ENCODE results near the gene SERINC2. TPM values are rescaled to one million over a fixed set of nuclear protein-coding genes. Genes with fewer than 3 reads are reported as not detected.
A peak's percentile ranks its signal among the peaks of the same experiment; 100 is the strongest.

SERINC2 gene
- total RNA-seq, 2 experiments from 2014 or later, result 0.14 TPM; not detected in 1

GRCh38 chr1:31401241-31401640, 11.8 kb upstream of the SERINC2 start:
- H3K36me3 Mint-ChIP-seq (ENCODE audit: low read depth), result no peaks in the 10 kb centered on the region
- H3K27ac Mint-ChIP-seq, result no peak overlapping the region
- ChIA-PET POLR2A (no interaction called here), CTCF (no interaction called here)
- ATAC-seq, result no peak
- H3K27me3 Mint-ChIP-seq, result no peaks in the 10 kb centered on the region
- intact Hi-C loops (cut with DNase I, micrococcal nuclease), result no loop called here
- no peaks in the 10 kb centered on the region for H3K9me3 Mint-ChIP-seq (ENCODE audit: low read depth)
- H3K4me1 Mint-ChIP-seq, result peaks cover 3% of the 10 kb centered on the region
- no peak overlapping the region for H3K4me3 Mint-ChIP-seq
- DNase-seq, result no peak

- no peaks in the 10 kb centered on the region for H3K4me1 Mint-ChIP-seq
- no peak overlapping the region for H3K27ac Mint-ChIP-seq
- CTCF ChIA-PET, result interaction anchor here (0.7 to 1.0 kb wide), 2 partner anchors 14 to 17 kb away, joined by 3 to 4 read pairs; no protein-coding TSS in a partner anchor
- no peaks in the 10 kb centered on the region for H3K9me3 Mint-ChIP-seq (ENCODE audit: low read depth)
- intact Hi-C loops (cut with DNase I, micrococcal nuclease), result no loop called here
- H3K27me3 Mint-ChIP-seq, result peaks cover 9% of the 10 kb centered on the region
- ATAC-seq, result no peak
- POLR2A ChIA-PET, result interaction anchor here (0.6 kb wide), 2 partner anchors 15 to 34 kb away, joined by 3 read pairs; no protein-coding TSS in a partner anchor
- H3K4me3 Mint-ChIP-seq, result no peak overlapping the region
- H3K36me3 Mint-ChIP-seq (ENCODE audit: low read depth), result no peaks in the 10 kb centered on the region
- DNase-seq, result no peak
These were observed 7.3 kb upstream of the SERINC2 start for GRCh38 chr1:31405578-31406245.

GRCh38 chr1:31407029-31407626, 5.9 kb upstream of the SERINC2 start:
- Mint-ChIP-seq H3K36me3 (ENCODE audit: low read depth) (no peaks in the 10 kb centered on the region), H3K4me3 (no peak overlapping the region), H3K27ac (no peak overlapping the region), H3K9me3 (ENCODE audit: low read depth) (no peaks in the 10 kb centered on the region), H3K4me1 (no peaks in the 10 kb centered on the region), H3K27me3 (peaks cover 19% of the 10 kb centered on the region)
- ATAC-seq (no peak), DNase-seq (no peak)
- POLR2A ChIA-PET, result no interaction called here
- intact Hi-C loops (cut with DNase I, micrococcal nuclease), result no loop called here
- CTCF ChIA-PET, result no interaction called here

- Mint-ChIP-seq H3K27ac (no peak overlapping the region), H3K27me3 (peaks cover 28% of the 10 kb centered on the region), H3K36me3 (ENCODE audit: low read depth) (no peaks in the 10 kb centered on the region), H3K4me1 (peaks cover 7% of the 10 kb centered on the region), H3K9me3 (ENCODE audit: low read depth) (no peaks in the 10 kb centered on the region), H3K4me3 (no peak overlapping the region)
- DNase-seq (no peak), ATAC-seq (no peak)
- ChIA-PET CTCF (interaction anchor here (0.7 kb wide), 1 partner anchor 276 kb away, joined by 3 read pairs; no protein-coding TSS in a partner anchor), POLR2A (interaction anchor here (0.6 kb wide), 1 partner anchor 110 kb away, joined by 3 read pairs; no protein-coding TSS in a partner anchor)
- intact Hi-C loops (cut with DNase I, micrococcal nuclease), result no loop called here
These were observed 4.2 kb upstream of the SERINC2 start for GRCh38 chr1:31408788-31409318.

GRCh38 chr1:31409946-31410858, 2.8 kb upstream of the SERINC2 start:
- peaks cover 36% of the 10 kb centered on the region for H3K27me3 Mint-ChIP-seq
- intact Hi-C loops (cut with DNase I, micrococcal nuclease), result loop anchor here in 1 of 2 experiments (10.0 kb wide), 1 partner anchor 695 kb away; no protein-coding TSS in a partner anchor

GRCh38 chr1:31410871-31411270, 2.1 kb upstream of the SERINC2 start:
- intact Hi-C loops (cut with DNase I, micrococcal nuclease), result loop anchor here in 1 of 2 experiments (10.0 kb wide), 1 partner anchor 696 kb away; no protein-coding TSS in a partner anchor
- CTCF ChIA-PET, result interaction anchor here (1.9 to 3.5 kb wide), 2 partner anchors 16 to 138 kb away, joined by 10 to 22 read pairs; no protein-coding TSS in a partner anchor
- ATAC-seq, result no peak
- Mint-ChIP-seq H3K4me1 (peaks cover 8% of the 10 kb centered on the region), H3K4me3 (no peak overlapping the region), H3K27me3 (peaks cover 43% of the 10 kb centered on the region), H3K9me3 (ENCODE audit: low read depth) (no peaks in the 10 kb centered on the region), H3K27ac (no peak overlapping the region), H3K36me3 (ENCODE audit: low read depth) (no peaks in the 10 kb centered on the region)
- DNase-seq, result no peak
- POLR2A ChIA-PET, result no interaction called here

More at GRCh38 chr1:31409946-31410858, 2.8 kb upstream of the SERINC2 start:
- Mint-ChIP-seq H3K27ac (no peak overlapping the region), H3K36me3 (ENCODE audit: low read depth) (no peaks in the 10 kb centered on the region), H3K4me3 (no peak overlapping the region), H3K4me1 (peaks cover 8% of the 10 kb centered on the region), H3K9me3 (ENCODE audit: low read depth) (no peaks in the 10 kb centered on the region)
- POLR2A ChIA-PET, result no interaction called here
- no peak for DNase-seq
- ATAC-seq, result no peak
- CTCF ChIA-PET, result no interaction called here

- intact Hi-C loops (cut with DNase I, micrococcal nuclease), result loop anchor here in 1 of 2 experiments (2.0 to 10.0 kb wide), 2 partner anchors 257 to 697 kb away; no protein-coding TSS in a partner anchor
- H3K9me3 Mint-ChIP-seq (ENCODE audit: low read depth), result no peaks in the 10 kb centered on the region
- H3K36me3 Mint-ChIP-seq (ENCODE audit: low read depth), result no peaks in the 10 kb centered on the region
- H3K4me3 Mint-ChIP-seq, result peak overlapping the region; percentile 37
- CTCF ChIA-PET, result interaction anchor here (0.6 to 3.5 kb wide), 4 partner anchors 18 to 231 kb away, joined by 3 to 22 read pairs (median 6); no protein-coding TSS in a partner anchor
- DNase-seq (no peak), ATAC-seq (no peak)
- POLR2A ChIA-PET, result no interaction called here
- H3K27ac Mint-ChIP-seq, result no peak overlapping the region
- peaks cover 51% of the 10 kb centered on the region for H3K27me3 Mint-ChIP-seq
- H3K4me1 Mint-ChIP-seq, result peaks cover 8% of the 10 kb centered on the region
These were observed 808 bp upstream of the SERINC2 start for GRCh38 chr1:31412205-31412604.

GRCh38 chr1:31413405-31414001, 490 bp downstream of the SERINC2 start:
- Mint-ChIP-seq H3K4me3 (peak overlapping the region; percentile 73), H3K27me3 (peaks cover 55% of the 10 kb centered on the region), H3K27ac (no peak overlapping the region), H3K36me3 (ENCODE audit: low read depth) (no peaks in the 10 kb centered on the region), H3K4me1 (peaks cover 8% of the 10 kb centered on the region), H3K9me3 (ENCODE audit: low read depth) (no peaks in the 10 kb centered on the region)
- peak; percentile 53 for ATAC-seq
- intact Hi-C loops (cut with DNase I, micrococcal nuclease), result loop anchor here in 1 of 2 experiments (2.0 to 10.0 kb wide), 2 partner anchors 259 to 699 kb away; no protein-coding TSS in a partner anchor
- POLR2A ChIA-PET, result no interaction called here
- CTCF ChIA-PET, result interaction anchor here (0.6 to 3.5 kb wide), 2 partner anchors 19 to 602 kb away, joined by 3 to 22 read pairs; no protein-coding TSS in a partner anchor
- peak; percentile 40 for DNase-seq

GRCh38 chr1:31414980-31415370, 2.0 kb downstream of the SERINC2 start:
- intact Hi-C loops (cut with DNase I, micrococcal nuclease), result loop anchor here in 1 of 2 experiments (10.0 kb wide), 1 partner anchor 700 kb away; no protein-coding TSS in a partner anchor
- ATAC-seq (no peak), DNase-seq (no peak)
- Mint-ChIP-seq H3K27ac (no peak overlapping the region), H3K36me3 (ENCODE audit: low read depth) (no peaks in the 10 kb centered on the region), H3K4me1 (peaks cover 8% of the 10 kb centered on the region), H3K4me3 (no peak overlapping the region), H3K27me3 (peaks cover 50% of the 10 kb centered on the region), H3K9me3 (ENCODE audit: low read depth) (no peaks in the 10 kb centered on the region)
- ChIA-PET CTCF (no interaction called here), POLR2A (no interaction called here)

- CTCF ChIA-PET, result interaction anchor here (0.6 kb wide), 1 partner anchor 124 kb away, joined by 4 read pairs; no protein-coding TSS in a partner anchor
- peaks cover 8% of the 10 kb centered on the region for H3K4me1 Mint-ChIP-seq
- no peak for ATAC-seq
- no peaks in the 10 kb centered on the region for H3K36me3 Mint-ChIP-seq (ENCODE audit: low read depth)
- intact Hi-C loops (cut with DNase I, micrococcal nuclease), result loop anchor here in 1 of 2 experiments (10.0 kb wide), 1 partner anchor 701 kb away; no protein-coding TSS in a partner anchor
- no peak overlapping the region for H3K4me3 Mint-ChIP-seq
- DNase-seq, result no peak
- no peak overlapping the region for H3K27ac Mint-ChIP-seq
- POLR2A ChIA-PET, result no interaction called here
- no peaks in the 10 kb centered on the region for H3K9me3 Mint-ChIP-seq (ENCODE audit: low read depth)
- H3K27me3 Mint-ChIP-seq, result peaks cover 46% of the 10 kb centered on the region
These were observed 2.6 kb downstream of the SERINC2 start for GRCh38 chr1:31415658-31416057.

All from activated CD4-positive, alpha-beta T cell treated with anti-CD3 and anti-CD28 coated beads for 36 hours (primary cell).